ENCODE data around the gene CFAP410. TPM values are rescaled to one million over a fixed set of nuclear protein-coding genes. Genes with fewer than 3 reads are reported as not detected.
A peak's percentile ranks its signal among the peaks of the same experiment; 100 is the strongest.

CFAP410 gene
- total and polyA plus RNA-seq, 10 donors = 26.2 to 79.8 (median 33.0) TPM

DNA sequence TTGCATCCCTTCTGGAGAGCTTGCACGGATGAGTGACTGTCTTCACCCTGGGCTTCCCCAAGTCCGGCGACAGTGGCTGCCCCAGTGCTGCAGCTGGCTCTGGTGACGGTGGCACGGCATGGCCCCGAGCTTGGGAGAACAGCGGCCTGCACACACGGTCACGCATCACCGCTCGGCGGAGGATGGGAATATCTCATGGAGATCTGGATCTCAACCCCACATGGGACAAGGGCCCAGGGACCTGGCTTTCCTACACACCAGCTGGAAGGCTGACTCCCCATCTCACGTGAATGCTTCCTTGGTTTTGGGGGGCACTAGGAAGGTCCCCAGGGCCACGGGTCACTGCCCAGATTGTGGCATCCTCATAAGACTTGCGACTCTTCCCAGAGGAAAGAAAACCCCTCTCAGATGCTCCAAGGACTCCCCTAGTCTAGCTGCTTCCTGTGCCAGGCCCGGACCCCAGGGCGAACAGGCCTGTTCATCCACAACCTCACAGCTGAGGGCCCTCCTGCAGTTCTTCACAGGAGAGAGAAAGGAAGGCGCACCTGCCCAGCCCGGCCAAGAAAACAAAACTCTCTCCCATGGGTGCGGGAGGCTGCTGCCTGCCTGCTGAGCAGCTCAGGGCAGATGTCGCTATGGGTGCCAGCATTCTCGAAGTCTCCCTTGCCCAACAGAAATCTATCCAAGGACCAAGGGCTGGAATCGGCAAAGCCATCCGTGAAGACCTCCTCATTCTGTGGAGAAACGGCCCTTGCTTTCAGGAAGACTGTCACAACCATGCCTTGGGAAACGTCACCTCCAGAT lies 9.9 kb downstream of the CFAP410 start:
- Histone ChIP-seq H3K4me3 (no peak overlapping the region), H3K27ac (no peak overlapping the region), H3K36me3 (peaks cover 0 to 83% (median 49%) of the 10 kb centered on the region in 6 donors), H3K9me3 (no peaks in the 10 kb centered on the region), H3K4me1 (peaks cover 0 to 11% (median 0%) of the 10 kb centered on the region in 6 donors), H3K27me3 (replicated peaks in 1 of 7) (no peaks in the 10 kb centered on the region)
- no peak for TF ChIP-seq POLR2A (IDR thresholded peaks at IDR 0.05)
- TF ChIP-seq, protein P1, sequence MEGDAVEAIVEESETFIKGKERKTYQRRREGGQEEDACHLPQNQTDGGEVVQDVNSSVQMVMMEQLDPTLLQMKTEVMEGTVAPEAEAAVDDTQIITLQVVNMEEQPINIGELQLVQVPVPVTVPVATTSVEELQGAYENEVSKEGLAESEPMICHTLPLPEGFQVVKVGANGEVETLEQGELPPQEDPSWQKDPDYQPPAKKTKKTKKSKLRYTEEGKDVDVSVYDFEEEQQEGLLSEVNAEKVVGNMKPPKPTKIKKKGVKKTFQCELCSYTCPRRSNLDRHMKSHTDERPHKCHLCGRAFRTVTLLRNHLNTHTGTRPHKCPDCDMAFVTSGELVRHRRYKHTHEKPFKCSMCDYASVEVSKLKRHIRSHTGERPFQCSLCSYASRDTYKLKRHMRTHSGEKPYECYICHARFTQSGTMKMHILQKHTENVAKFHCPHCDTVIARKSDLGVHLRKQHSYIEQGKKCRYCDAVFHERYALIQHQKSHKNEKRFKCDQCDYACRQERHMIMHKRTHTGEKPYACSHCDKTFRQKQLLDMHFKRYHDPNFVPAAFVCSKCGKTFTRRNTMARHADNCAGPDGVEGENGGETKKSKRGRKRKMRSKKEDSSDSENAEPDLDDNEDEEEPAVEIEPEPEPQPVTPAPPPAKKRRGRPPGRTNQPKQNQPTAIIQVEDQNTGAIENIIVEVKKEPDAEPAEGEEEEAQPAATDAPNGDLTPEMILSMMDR (IDR thresholded peaks at IDR 0.05 in 8 of 11, conservative IDR thresholded peaks at IDR 0.05 in 3 of 11) = no peak
- TF ChIP-seq POLR2AphosphoS5 (IDR thresholded peaks at IDR 0.05) = peak; percentile 32 to 80 (median 55)
- no peak for DNase-seq
- WGBS, 5 donors = 68 to 88% (median 79%) methylated on average over 11 to 26 of the region's 26 CpGs
- intact Hi-C loops (cut with DNase I; ENCODE audit: low total_unique reads) = no loop called here

DNA sequence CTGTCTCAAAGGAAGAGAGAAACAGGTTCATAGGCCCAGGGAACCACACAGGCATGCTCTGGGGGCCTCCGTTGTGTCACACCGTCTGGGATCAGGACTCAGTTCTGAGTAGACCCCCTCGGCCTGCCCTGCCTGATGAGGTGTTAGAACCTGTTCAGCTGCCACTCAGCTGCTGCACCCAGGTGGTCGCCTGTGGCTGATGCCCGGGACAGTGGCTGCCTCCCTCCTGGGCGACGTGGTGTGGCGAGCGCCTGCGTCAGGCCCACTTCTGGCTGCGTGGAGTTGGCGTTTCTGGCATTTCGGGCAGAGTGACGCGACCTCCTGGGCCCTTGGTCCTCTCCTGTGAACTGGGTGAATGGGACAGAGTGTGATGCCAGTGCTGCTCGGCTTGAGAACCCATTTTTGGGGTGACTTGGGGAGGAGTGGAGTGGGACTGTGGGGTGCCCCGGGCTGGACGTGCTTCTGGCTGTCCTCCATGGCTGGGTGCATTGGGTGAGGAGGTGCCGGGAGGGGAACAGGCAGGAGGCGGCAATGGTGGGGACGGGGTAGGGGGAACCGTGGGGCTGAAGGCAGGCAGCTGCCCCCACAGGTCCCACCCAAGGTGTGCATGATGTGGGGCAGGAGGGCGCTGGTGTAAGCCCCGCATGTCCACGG lies 10.8 kb downstream of the CFAP410 start:
- no peaks in the 10 kb centered on the region for H3K27me3 ChIP-seq (replicated peaks in 1 of 7)
- intact Hi-C loops (cut with DNase I; ENCODE audit: low total_unique reads) = no loop called here
- WGBS, 5 donors = 78 to 89% (median 86%) methylated on average over 16 to 25 of the region's 25 CpGs
- peaks cover 0 to 91% (median 58%) of the 10 kb centered on the region in 6 donors for H3K36me3 ChIP-seq
- no peaks in the 10 kb centered on the region for H3K9me3 ChIP-seq
- no peak overlapping the region for H3K4me3 ChIP-seq
- peaks cover 0 to 11% (median 0%) of the 10 kb centered on the region in 6 donors for H3K4me1 ChIP-seq
- H3K27ac ChIP-seq = no peak overlapping the region
- DNase-seq = no peak
- TF ChIP-seq POLR2A (IDR thresholded peaks at IDR 0.05) = no peak
- peak in 2 of 3 donors; percentile 13 to 59 for TF ChIP-seq POLR2AphosphoS5 (IDR thresholded peaks at IDR 0.05)

DNA sequence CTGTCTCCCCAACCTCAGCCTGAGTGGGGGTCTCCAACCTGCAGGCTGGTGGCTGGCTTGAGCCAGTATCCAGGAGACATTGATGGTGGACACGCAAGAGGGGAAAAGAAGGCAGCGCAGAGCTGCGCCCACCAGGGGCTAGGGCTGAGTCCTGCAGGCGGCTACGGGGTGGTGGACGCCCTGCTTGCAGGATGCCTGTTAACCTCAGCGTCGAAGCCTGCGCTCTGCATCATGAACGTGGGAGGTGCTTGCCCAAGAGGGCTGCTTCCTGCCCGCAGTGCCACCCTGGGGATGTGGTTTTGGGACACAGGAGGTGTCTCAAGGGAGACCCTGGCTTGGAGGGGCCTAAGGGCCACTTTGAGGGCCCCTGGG lies 11.6 kb downstream of the CFAP410 start:
- intact Hi-C loops (cut with DNase I; ENCODE audit: low total_unique reads) = no loop called here
- no peaks in the 10 kb centered on the region for H3K9me3 ChIP-seq
- no peak for DNase-seq
- peak; percentile 17 to 59 (median 46) for TF ChIP-seq POLR2AphosphoS5 (IDR thresholded peaks at IDR 0.05)
- TF ChIP-seq POLR2A (IDR thresholded peaks at IDR 0.05) = no peak
- H3K4me1 ChIP-seq = peaks cover 0 to 11% (median 0%) of the 10 kb centered on the region in 6 donors
- peaks cover 0 to 92% (median 62%) of the 10 kb centered on the region in 6 donors for H3K36me3 ChIP-seq
- 55 to 83% (median 75%) methylated on average over 10 to 11 of the region's 11 CpGs for WGBS, 5 donors
- H3K27ac ChIP-seq = no peak overlapping the region
- no peak overlapping the region for H3K4me3 ChIP-seq
- H3K27me3 ChIP-seq (replicated peaks in 1 of 7) = no peaks in the 10 kb centered on the region

DNA sequence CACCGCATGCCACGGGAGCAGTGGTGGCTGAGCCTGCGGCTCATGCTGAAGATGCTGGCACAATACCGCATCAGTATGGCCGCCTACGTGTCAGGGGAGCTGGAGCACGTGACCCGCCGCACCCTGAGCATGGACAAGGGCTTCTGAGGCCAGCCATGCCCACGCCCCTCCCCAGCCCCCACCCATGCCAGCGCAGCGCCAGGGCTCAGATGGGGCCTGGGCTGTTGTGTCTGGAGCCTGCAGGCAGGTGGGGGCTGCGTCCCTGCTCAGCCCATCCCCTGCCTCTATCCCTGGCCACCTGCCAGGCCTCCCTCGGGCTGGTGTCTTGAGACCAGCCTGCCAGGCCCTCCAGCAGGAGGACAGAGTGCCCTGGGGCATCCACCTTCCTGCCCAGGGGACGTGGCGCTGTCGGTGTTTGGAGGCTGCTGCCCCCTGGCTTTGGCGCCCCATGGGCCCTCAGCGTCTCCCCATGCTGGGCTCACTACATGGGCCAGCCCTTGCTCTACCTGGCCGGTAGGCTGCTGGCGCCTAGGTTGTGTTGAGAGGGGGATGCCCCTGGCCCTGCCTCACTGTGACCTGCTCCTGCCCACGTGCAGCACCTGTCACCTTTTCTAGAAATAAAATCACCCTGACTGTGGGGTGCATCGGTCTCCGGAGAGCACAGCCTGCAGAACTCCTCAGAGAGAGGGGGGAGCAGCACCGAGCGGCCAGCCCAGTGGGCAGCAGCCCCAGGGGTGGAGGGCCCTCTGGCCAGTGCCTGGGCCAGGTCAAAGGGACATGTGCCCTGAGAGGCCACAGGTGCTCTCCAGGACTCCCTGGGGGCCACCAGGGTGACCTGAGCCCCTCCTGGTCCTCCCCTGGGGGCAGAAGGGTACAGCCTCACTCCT lies 12.2 kb downstream of the CFAP410 start:
- no peak for DNase-seq
- Histone ChIP-seq H3K36me3 (peaks cover 0 to 92% (median 65%) of the 10 kb centered on the region in 6 donors), H3K27me3 (replicated peaks in 1 of 7) (no peaks in the 10 kb centered on the region), H3K4me1 (peaks cover 0 to 11% (median 0%) of the 10 kb centered on the region in 6 donors), H3K27ac (no peak overlapping the region), H3K4me3 (no peak overlapping the region), H3K9me3 (no peaks in the 10 kb centered on the region)
- intact Hi-C loops (cut with DNase I; ENCODE audit: low total_unique reads) = no loop called here
- 88 to 97% (median 89%) methylated on average over 6 to 26 of the region's 26 CpGs for WGBS, 5 donors
- TF ChIP-seq POLR2A (IDR thresholded peaks at IDR 0.05) = no peak
- TF ChIP-seq POLR2AphosphoS5 (IDR thresholded peaks at IDR 0.05) = peak in 2 of 3 donors; percentile 4 to 15

DNA sequence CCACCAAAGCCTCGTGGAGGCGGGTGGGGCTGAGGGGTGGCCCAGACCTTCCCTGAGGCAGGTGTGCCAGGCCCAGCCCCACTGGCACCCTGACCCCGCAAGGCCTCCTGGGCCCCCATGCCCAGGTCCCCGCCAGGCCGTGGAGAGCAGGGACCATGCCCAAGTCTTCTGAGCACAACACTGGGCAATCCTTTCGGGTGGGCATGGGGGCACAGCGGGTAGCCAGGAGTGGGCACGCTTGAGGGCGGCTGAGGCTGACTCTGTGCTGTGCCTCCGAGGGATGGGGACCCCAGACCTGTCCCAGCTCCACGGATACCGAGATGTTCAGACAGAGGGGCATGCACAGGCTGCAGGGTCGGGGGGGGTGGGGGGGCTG lies 12.9 kb downstream of the CFAP410 start:
- TF ChIP-seq POLR2AphosphoS5 (IDR thresholded peaks at IDR 0.05) (peak in 2 of 3 donors; percentile 8 to 25), POLR2A (IDR thresholded peaks at IDR 0.05) (no peak)
- TF ChIP-seq, protein P1 (IDR thresholded peaks at IDR 0.05 in 8 of 11, conservative IDR thresholded peaks at IDR 0.05 in 3 of 11) = no peak
- no peak overlapping the region for H3K4me3 ChIP-seq
- no peaks in the 10 kb centered on the region for H3K27me3 ChIP-seq (replicated peaks in 1 of 7)
- WGBS, 5 donors = 80 to 98% (median 94%) methylated on average over 2 to 13 of the region's 13 CpGs
- H3K4me1 ChIP-seq = peaks cover 0 to 11% (median 0%) of the 10 kb centered on the region in 6 donors
- DNase-seq = no peak
- no peak overlapping the region for H3K27ac ChIP-seq
- intact Hi-C loops (cut with DNase I; ENCODE audit: low total_unique reads) = no loop called here
- no peaks in the 10 kb centered on the region for H3K9me3 ChIP-seq
- H3K36me3 ChIP-seq = peaks cover 0 to 92% (median 67%) of the 10 kb centered on the region in 6 donors

Measured in spleen (tissue), 11 donors.